ENCODE measurements around the gene TSG101. TPM values are rescaled to one million over a fixed set of nuclear protein-coding genes. Genes with fewer than 3 reads are reported as not detected.

The TSG101 gene
- total and polyA plus RNA-seq, 2 experiments from 2014 or later = 59.4 to 102 TPM

DNA sequence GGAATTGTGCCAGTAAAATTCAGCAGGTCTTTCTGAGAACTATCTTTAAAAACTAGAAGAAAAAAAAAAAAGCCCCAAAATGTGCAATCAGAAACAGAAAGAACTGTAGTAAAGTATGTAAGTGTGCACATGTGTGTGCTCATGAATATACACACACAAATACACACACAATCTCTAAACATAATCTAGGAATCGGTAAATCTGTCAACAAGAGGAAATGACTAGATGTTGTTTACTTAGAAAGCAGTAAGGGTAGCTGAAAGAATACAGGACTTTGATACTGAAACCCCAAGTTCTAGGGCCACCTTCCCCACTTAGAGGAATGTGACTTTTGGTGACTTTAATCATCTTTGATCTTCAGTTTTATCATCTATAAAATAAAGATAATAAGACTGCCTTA is 48.6 kb upstream of the TSG101 start:
- H3K4me3 ChIP-seq = no peak overlapping the region
- no peaks in the 10 kb centered on the region for H3K9me3 Mint-ChIP-seq
- peaks cover 3% of the 10 kb centered on the region; the same call in 1 of the 3 replicates for H3K4me1 Mint-ChIP-seq
- H3K27me3 ChIP-seq (ENCODE audit: insufficient read depth) = no peaks in the 10 kb centered on the region
- no peak overlapping the region for H3K27ac ChIP-seq (ENCODE audit: low read depth)
- TF ChIP-seq POLR2AphosphoS5 (IDR thresholded peaks at IDR 0.05; ENCODE audit: low read depth) (no peak), ZNF462 (CRISPR knock-in tag; IDR thresholded peaks at IDR 0.05) (no peak), EZH2 (IDR thresholded peaks at IDR 0.05; ENCODE audit: low read depth, unreplicated experiment) (no peak), NANOG (IDR thresholded peaks at IDR 0.05; ENCODE audit: borderline replicate concordance) (no peak), ZNF114 (CRISPR knock-in tag; IDR thresholded peaks at IDR 0.05) (no peak), ZNF331 (CRISPR knock-in tag; IDR thresholded peaks at IDR 0.05; ENCODE audit: low read depth) (no peak), JUNB (IDR thresholded peaks at IDR 0.05; ENCODE audit: unreplicated experiment) (no peak), EZH2phosphoT487 (IDR thresholded peaks at IDR 0.05; ENCODE audit: unreplicated experiment) (no peak)
- TF ChIP-seq, protein P1, sequence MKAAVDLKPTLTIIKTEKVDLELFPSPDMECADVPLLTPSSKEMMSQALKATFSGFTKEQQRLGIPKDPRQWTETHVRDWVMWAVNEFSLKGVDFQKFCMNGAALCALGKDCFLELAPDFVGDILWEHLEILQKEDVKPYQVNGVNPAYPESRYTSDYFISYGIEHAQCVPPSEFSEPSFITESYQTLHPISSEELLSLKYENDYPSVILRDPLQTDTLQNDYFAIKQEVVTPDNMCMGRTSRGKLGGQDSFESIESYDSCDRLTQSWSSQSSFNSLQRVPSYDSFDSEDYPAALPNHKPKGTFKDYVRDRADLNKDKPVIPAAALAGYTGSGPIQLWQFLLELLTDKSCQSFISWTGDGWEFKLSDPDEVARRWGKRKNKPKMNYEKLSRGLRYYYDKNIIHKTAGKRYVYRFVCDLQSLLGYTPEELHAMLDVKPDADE (IDR thresholded peaks at IDR 0.05) = no peak
- TF ChIP-seq, protein P2, sequence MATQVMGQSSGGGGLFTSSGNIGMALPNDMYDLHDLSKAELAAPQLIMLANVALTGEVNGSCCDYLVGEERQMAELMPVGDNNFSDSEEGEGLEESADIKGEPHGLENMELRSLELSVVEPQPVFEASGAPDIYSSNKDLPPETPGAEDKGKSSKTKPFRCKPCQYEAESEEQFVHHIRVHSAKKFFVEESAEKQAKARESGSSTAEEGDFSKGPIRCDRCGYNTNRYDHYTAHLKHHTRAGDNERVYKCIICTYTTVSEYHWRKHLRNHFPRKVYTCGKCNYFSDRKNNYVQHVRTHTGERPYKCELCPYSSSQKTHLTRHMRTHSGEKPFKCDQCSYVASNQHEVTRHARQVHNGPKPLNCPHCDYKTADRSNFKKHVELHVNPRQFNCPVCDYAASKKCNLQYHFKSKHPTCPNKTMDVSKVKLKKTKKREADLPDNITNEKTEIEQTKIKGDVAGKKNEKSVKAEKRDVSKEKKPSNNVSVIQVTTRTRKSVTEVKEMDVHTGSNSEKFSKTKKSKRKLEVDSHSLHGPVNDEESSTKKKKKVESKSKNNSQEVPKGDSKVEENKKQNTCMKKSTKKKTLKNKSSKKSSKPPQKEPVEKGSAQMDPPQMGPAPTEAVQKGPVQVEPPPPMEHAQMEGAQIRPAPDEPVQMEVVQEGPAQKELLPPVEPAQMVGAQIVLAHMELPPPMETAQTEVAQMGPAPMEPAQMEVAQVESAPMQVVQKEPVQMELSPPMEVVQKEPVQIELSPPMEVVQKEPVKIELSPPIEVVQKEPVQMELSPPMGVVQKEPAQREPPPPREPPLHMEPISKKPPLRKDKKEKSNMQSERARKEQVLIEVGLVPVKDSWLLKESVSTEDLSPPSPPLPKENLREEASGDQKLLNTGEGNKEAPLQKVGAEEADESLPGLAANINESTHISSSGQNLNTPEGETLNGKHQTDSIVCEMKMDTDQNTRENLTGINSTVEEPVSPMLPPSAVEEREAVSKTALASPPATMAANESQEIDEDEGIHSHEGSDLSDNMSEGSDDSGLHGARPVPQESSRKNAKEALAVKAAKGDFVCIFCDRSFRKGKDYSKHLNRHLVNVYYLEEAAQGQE (IDR thresholded peaks at IDR 0.05; ENCODE audit: unreplicated experiment) = no peak
- TF ChIP-seq, protein P3, sequence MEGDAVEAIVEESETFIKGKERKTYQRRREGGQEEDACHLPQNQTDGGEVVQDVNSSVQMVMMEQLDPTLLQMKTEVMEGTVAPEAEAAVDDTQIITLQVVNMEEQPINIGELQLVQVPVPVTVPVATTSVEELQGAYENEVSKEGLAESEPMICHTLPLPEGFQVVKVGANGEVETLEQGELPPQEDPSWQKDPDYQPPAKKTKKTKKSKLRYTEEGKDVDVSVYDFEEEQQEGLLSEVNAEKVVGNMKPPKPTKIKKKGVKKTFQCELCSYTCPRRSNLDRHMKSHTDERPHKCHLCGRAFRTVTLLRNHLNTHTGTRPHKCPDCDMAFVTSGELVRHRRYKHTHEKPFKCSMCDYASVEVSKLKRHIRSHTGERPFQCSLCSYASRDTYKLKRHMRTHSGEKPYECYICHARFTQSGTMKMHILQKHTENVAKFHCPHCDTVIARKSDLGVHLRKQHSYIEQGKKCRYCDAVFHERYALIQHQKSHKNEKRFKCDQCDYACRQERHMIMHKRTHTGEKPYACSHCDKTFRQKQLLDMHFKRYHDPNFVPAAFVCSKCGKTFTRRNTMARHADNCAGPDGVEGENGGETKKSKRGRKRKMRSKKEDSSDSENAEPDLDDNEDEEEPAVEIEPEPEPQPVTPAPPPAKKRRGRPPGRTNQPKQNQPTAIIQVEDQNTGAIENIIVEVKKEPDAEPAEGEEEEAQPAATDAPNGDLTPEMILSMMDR (conservative IDR thresholded peaks at IDR 0.05; ENCODE audit: low read depth in 2 of 2) = no peak
- DNase-seq (ENCODE audit: low spot score) (no peak), ATAC-seq (no peak)
- H3K79me2 ChIP-seq (replicated peaks; ENCODE audit: insufficient read depth) = no peaks in the 10 kb centered on the region
- peaks cover 5% of the 10 kb centered on the region; the same call in 1 of the 2 replicates for H3K4me1 ChIP-seq (ENCODE audit: insufficient read depth)
- H3K36me3 Mint-ChIP-seq (ENCODE audit: low read depth) = peaks cover 3% of the 10 kb centered on the region; the same call in 2 of the 3 replicates
- H3K27ac Mint-ChIP-seq = no peak overlapping the region
- no peaks in the 10 kb centered on the region for H3K9me2 ChIP-seq (ENCODE audit: insufficient read depth)
- H3K36me3 ChIP-seq (ENCODE audit: insufficient read depth) = no peaks in the 10 kb centered on the region
- H3K4me2 ChIP-seq = no peak overlapping the region
- no peaks in the 10 kb centered on the region for H4K20me1 ChIP-seq (replicated peaks; ENCODE audit: insufficient read depth)
- H3K27me3 Mint-ChIP-seq (ENCODE audit: insufficient read depth, low read depth, poor library complexity) = peaks cover 5% of the 10 kb centered on the region
- no peak overlapping the region for H3K4me3 Mint-ChIP-seq
- H3F3A ChIP-seq (replicated peaks; ENCODE audit: low read depth) = no peaks in the 10 kb centered on the region
- H2AFZ ChIP-seq = no peak overlapping the region
